Measurements from ENCODE around the gene TSPAN18.

The TSPAN18 gene

GRCh38 chr11:44767421-44767820 is 40.7 kb downstream of the TSPAN18 start:
- H3K4me3 ChIP-seq (ENCODE audit: insufficient read depth in 1 of 2, low read depth in 1 of 2, low read length in 2 of 2) = no peak overlapping the region
- no peak overlapping the region for H2AK5ac ChIP-seq (ENCODE audit: low read length, severe bottlenecking)
- no peak overlapping the region for H4K8ac ChIP-seq (ENCODE audit: low read length)
- H3K23ac ChIP-seq (ENCODE audit: low read length in 2 of 2) = no peak overlapping the region
- H3K27me3 ChIP-seq (ENCODE audit: control insufficient read depth in 1 of 2, insufficient read depth in 1 of 2, low read length in 2 of 2) = no peaks in the 10 kb centered on the region
- DNase-seq = peak; percentile 43
- no peaks in the 10 kb centered on the region for H3K36me3 ChIP-seq (ENCODE audit: control insufficient read depth in 1 of 2, insufficient read depth in 2 of 2, low read depth in 1 of 2, low read length in 2 of 2)
- peak overlapping the region; percentile 81 for H4K91ac ChIP-seq (ENCODE audit: low read length)
- no peak overlapping the region for H2BK5ac ChIP-seq (ENCODE audit: low read depth, low read length, poor library complexity, severe bottlenecking)
- no peak overlapping the region for H2AFZ ChIP-seq (ENCODE audit: low read depth, low read length)
- peak overlapping the region in 1 of 2 experiments; percentile 58 for H3K18ac ChIP-seq (ENCODE audit: low read depth in 1 of 2, low read length in 2 of 2)
- peak overlapping the region; percentile 15 for H3K27ac ChIP-seq (ENCODE audit: low read length, poor library complexity, severe bottlenecking)
- peak overlapping the region; percentile 71 for H3K9ac ChIP-seq (ENCODE audit: low read length)
- no peak overlapping the region for H3K4me2 ChIP-seq (ENCODE audit: low read length, poor library complexity, severe bottlenecking)
- peaks cover 16% of the 10 kb centered on the region for H3K4me1 ChIP-seq (ENCODE audit: control insufficient read depth, insufficient read depth, low read depth, low read length)
- H2BK15ac ChIP-seq (ENCODE audit: low read depth, poor library complexity, severe bottlenecking) = no peak overlapping the region
- peak overlapping the region in 1 of 2 experiments; percentile 36 for H3K4ac ChIP-seq (ENCODE audit: low read depth in 1 of 2, low read length in 2 of 2)
- 20% methylated on average over 1 of the region's 1 CpG for WGBS
- peak overlapping the region; percentile 66 for H2BK120ac ChIP-seq (ENCODE audit: low read depth, low read length)
- peaks cover 5% of the 10 kb centered on the region for H3K9me3 ChIP-seq (ENCODE audit: control insufficient read depth, low read length)
- H2BK12ac ChIP-seq (ENCODE audit: low read length in 2 of 2) = peak overlapping the region; percentile 20 to 42
- no peaks in the 10 kb centered on the region for H3K79me1 ChIP-seq (replicated peaks; ENCODE audit: low read length, poor library complexity, severe bottlenecking)
- H3K14ac ChIP-seq (ENCODE audit: low read length in 2 of 2) = no peak overlapping the region

GRCh38 chr11:44770401-44770800 is 43.6 kb downstream of the TSPAN18 start:
- Histone ChIP-seq H3K4me3 (ENCODE audit: insufficient read depth in 1 of 2, low read depth in 1 of 2, low read length in 2 of 2) (no peak overlapping the region), H3K9me3 (ENCODE audit: control insufficient read depth, low read length) (peaks cover 5% of the 10 kb centered on the region), H2BK12ac (ENCODE audit: low read length in 2 of 2) (peak overlapping the region in 1 of 2 experiments; percentile 32), H3K79me1 (replicated peaks; ENCODE audit: low read length, poor library complexity, severe bottlenecking) (no peaks in the 10 kb centered on the region), H2AFZ (ENCODE audit: low read depth, low read length) (no peak overlapping the region), H3K4me2 (ENCODE audit: low read length, poor library complexity, severe bottlenecking) (no peak overlapping the region), H2BK120ac (ENCODE audit: low read depth, low read length) (no peak overlapping the region), H3K18ac (ENCODE audit: low read depth in 1 of 2, low read length in 2 of 2) (peak overlapping the region in 1 of 2 experiments; percentile 28), H2AK5ac (ENCODE audit: low read length, severe bottlenecking) (no peak overlapping the region), H3K4me1 (ENCODE audit: control insufficient read depth, insufficient read depth, low read depth, low read length) (peaks cover 8% of the 10 kb centered on the region), H4K8ac (ENCODE audit: low read length) (no peak overlapping the region), H3K27ac (ENCODE audit: low read length, poor library complexity, severe bottlenecking) (no peak overlapping the region), H3K36me3 (ENCODE audit: control insufficient read depth in 1 of 2, insufficient read depth in 2 of 2, low read depth in 1 of 2, low read length in 2 of 2) (no peaks in the 10 kb centered on the region), H3K23ac (ENCODE audit: low read length in 2 of 2) (no peak overlapping the region), H2BK5ac (ENCODE audit: low read depth, low read length, poor library complexity, severe bottlenecking) (no peak overlapping the region), H3K9ac (ENCODE audit: low read length) (no peak overlapping the region), H3K4ac (ENCODE audit: low read depth in 1 of 2, low read length in 2 of 2) (no peak overlapping the region), H2BK15ac (ENCODE audit: low read depth, poor library complexity, severe bottlenecking) (no peak overlapping the region), H3K27me3 (ENCODE audit: control insufficient read depth in 1 of 2, insufficient read depth in 1 of 2, low read length in 2 of 2) (peaks cover 16 to 20% of the 10 kb centered on the region in 2 experiments), H3K14ac (ENCODE audit: low read length in 2 of 2) (peak overlapping the region in 1 of 2 experiments; percentile 26), H4K91ac (ENCODE audit: low read length) (no peak overlapping the region)
- no peak for DNase-seq
- 89% methylated on average over 1 of the region's 1 CpG for WGBS

GRCh38 chr11:44771252-44771734 is 44.5 kb downstream of the TSPAN18 start:
- no peaks in the 10 kb centered on the region for H3K79me1 ChIP-seq (replicated peaks; ENCODE audit: low read length, poor library complexity, severe bottlenecking)
- peaks cover 22 to 23% of the 10 kb centered on the region in 2 experiments for H3K27me3 ChIP-seq (ENCODE audit: control insufficient read depth in 1 of 2, insufficient read depth in 1 of 2, low read length in 2 of 2)
- H4K91ac ChIP-seq (ENCODE audit: low read length) = no peak overlapping the region

GRCh38 chr11:44771841-44772240 is 45.1 kb downstream of the TSPAN18 start:
- Histone ChIP-seq H4K8ac (ENCODE audit: low read length) (no peak overlapping the region), H4K91ac (ENCODE audit: low read length) (no peak overlapping the region), H3K23ac (ENCODE audit: low read length in 2 of 2) (no peak overlapping the region), H3K4me3 (ENCODE audit: insufficient read depth in 1 of 2, low read depth in 1 of 2, low read length in 2 of 2) (no peak overlapping the region), H3K36me3 (ENCODE audit: control insufficient read depth in 1 of 2, insufficient read depth in 2 of 2, low read depth in 1 of 2, low read length in 2 of 2) (no peaks in the 10 kb centered on the region), H3K4me2 (ENCODE audit: low read length, poor library complexity, severe bottlenecking) (no peak overlapping the region), H3K14ac (ENCODE audit: low read length in 2 of 2) (no peak overlapping the region), H2AFZ (ENCODE audit: low read depth, low read length) (no peak overlapping the region), H3K27ac (ENCODE audit: low read length, poor library complexity, severe bottlenecking) (no peak overlapping the region), H2BK120ac (ENCODE audit: low read depth, low read length) (no peak overlapping the region), H3K79me1 (replicated peaks; ENCODE audit: low read length, poor library complexity, severe bottlenecking) (no peaks in the 10 kb centered on the region), H3K27me3 (ENCODE audit: control insufficient read depth in 1 of 2, insufficient read depth in 1 of 2, low read length in 2 of 2) (peaks cover 27 to 28% of the 10 kb centered on the region in 2 experiments), H3K18ac (ENCODE audit: low read depth in 1 of 2, low read length in 2 of 2) (no peak overlapping the region), H3K9ac (ENCODE audit: low read length) (no peak overlapping the region), H2BK5ac (ENCODE audit: low read depth, low read length, poor library complexity, severe bottlenecking) (no peak overlapping the region), H2BK12ac (ENCODE audit: low read length in 2 of 2) (no peak overlapping the region), H3K4me1 (ENCODE audit: control insufficient read depth, insufficient read depth, low read depth, low read length) (peaks cover under 1% of the 10 kb centered on the region), H2BK15ac (ENCODE audit: low read depth, poor library complexity, severe bottlenecking) (no peak overlapping the region), H3K9me3 (ENCODE audit: control insufficient read depth, low read length) (peaks cover 5% of the 10 kb centered on the region), H3K4ac (ENCODE audit: low read depth in 1 of 2, low read length in 2 of 2) (no peak overlapping the region), H2AK5ac (ENCODE audit: low read length, severe bottlenecking) (no peak overlapping the region)
- 82% methylated on average over 3 of the region's 3 CpGs for WGBS
- peak; percentile 22 for DNase-seq

More at GRCh38 chr11:44771252-44771734, 44.5 kb downstream of the TSPAN18 start:
- no peak overlapping the region for H2BK15ac ChIP-seq (ENCODE audit: low read depth, poor library complexity, severe bottlenecking)
- no peak overlapping the region for H2BK120ac ChIP-seq (ENCODE audit: low read depth, low read length)
- no peak overlapping the region for H3K18ac ChIP-seq (ENCODE audit: low read depth in 1 of 2, low read length in 2 of 2)
- H3K27ac ChIP-seq (ENCODE audit: low read length, poor library complexity, severe bottlenecking) = no peak overlapping the region
- no peak overlapping the region for H4K8ac ChIP-seq (ENCODE audit: low read length)
- H3K9ac ChIP-seq (ENCODE audit: low read length) = no peak overlapping the region
- H3K4me2 ChIP-seq (ENCODE audit: low read length, poor library complexity, severe bottlenecking) = no peak overlapping the region
- no peak overlapping the region for H3K4me3 ChIP-seq (ENCODE audit: insufficient read depth in 1 of 2, low read depth in 1 of 2, low read length in 2 of 2)
- H3K4me1 ChIP-seq (ENCODE audit: control insufficient read depth, insufficient read depth, low read depth, low read length) = peaks cover 3% of the 10 kb centered on the region
- peaks cover 5% of the 10 kb centered on the region for H3K9me3 ChIP-seq (ENCODE audit: control insufficient read depth, low read length)
- no peak for DNase-seq
- no peak overlapping the region for H2BK12ac ChIP-seq (ENCODE audit: low read length in 2 of 2)
- no peak overlapping the region for H2BK5ac ChIP-seq (ENCODE audit: low read depth, low read length, poor library complexity, severe bottlenecking)
- no peaks in the 10 kb centered on the region for H3K36me3 ChIP-seq (ENCODE audit: control insufficient read depth in 1 of 2, insufficient read depth in 2 of 2, low read depth in 1 of 2, low read length in 2 of 2)
- no peak overlapping the region for H3K14ac ChIP-seq (ENCODE audit: low read length in 2 of 2)
- no peak overlapping the region for H2AFZ ChIP-seq (ENCODE audit: low read depth, low read length)
- H3K4ac ChIP-seq (ENCODE audit: low read depth in 1 of 2, low read length in 2 of 2) = no peak overlapping the region
- H2AK5ac ChIP-seq (ENCODE audit: low read length, severe bottlenecking) = no peak overlapping the region
- H3K23ac ChIP-seq (ENCODE audit: low read length in 2 of 2) = no peak overlapping the region

All from mesenchymal stem cell (in vitro differentiated cells and primary cell).